Endometrial microvascular endothelial cells (primary cell): ENCODE data around the gene MAP3K4. TPM values are rescaled to one million over a fixed set of nuclear protein-coding genes. Genes with fewer than 3 reads are reported as not detected.

Experiments used
- in situ Hi-C: cut with HindIII; loops from 2 replicates; pipeline ENCODE4 v1.10.0; 2017; ENCODE audit warnings: low sequenced_read_pairs, low pct_unique_long_range_greater_than_20kb; ENCODE audit errors: inconsistent ontology term
- total RNA-seq: library from RNA; depleted of rRNA; stranded (reverse); fragments of >200 nt; gene quantifications from one replicate; pipeline ENCODE4 v1.2.3, GENCODE V29; 2015; ENCODE audit errors: inconsistent ontology term

The MAP3K4 gene
- total RNA-seq, 1 donor from 2014 or later, result 16.7 TPM

DNA sequence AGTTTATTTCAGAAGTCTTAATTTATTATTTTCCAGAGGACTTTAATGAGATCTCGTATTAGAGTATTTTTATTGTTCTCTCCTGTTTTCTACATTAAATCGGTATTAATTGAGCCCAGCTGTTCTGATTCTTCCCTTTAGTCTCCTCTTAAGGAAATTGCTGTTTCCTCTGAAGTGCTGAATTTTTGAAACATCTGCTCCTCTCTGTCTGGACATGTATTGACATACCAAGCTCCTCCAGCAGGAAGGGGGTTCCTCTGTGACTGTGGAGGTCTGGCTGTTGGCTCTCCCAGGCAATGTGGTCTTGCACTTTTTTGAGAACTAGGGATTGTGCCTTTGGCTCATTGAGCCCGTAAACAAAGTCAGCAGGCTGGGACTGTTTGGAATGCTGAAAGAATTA is 74.9 kb downstream of the MAP3K4 start:
- in situ Hi-C loops, result no loop called here

DNA sequence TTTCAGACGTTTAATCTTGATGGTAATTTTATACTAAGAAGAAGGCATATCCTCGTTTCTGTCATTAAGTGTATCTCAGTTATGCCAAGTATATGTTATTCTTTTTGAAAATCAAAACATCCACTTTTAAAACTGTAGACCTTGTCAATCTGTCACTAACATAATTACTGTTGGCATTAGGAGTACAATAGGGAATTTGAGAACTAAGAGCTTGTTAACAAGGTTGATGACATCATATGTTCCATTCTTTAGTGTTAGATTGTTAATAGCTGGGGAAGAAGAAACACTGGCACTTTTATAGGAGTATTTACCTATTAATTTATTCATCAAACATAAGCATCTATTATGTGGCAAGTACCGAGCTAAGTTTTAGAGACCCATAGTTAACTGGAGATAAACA is 76.2 kb downstream of the MAP3K4 start:
- in situ Hi-C loops, result no loop called here

DNA sequence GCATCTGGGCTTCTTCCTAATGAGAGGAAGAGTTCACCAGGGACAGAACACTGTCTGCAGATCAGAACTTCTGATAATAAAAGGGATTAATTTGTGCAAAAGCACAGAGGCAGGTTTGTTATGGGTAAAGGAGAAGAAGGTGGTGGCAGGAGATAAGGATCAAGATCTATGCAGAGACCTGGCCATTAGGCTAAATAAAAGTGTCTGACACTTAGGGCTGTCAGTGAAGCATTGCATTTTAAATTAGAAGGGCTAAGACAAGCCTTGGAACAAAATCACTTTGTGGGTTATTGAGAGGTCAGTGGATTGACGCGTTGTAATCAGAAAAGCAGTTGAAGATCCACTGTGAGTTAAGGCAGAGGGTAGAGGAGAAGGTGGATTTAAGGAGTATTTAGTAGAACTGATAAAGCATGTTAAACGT is 76.8 kb downstream of the MAP3K4 start:
- in situ Hi-C loops, result no loop called here

DNA sequence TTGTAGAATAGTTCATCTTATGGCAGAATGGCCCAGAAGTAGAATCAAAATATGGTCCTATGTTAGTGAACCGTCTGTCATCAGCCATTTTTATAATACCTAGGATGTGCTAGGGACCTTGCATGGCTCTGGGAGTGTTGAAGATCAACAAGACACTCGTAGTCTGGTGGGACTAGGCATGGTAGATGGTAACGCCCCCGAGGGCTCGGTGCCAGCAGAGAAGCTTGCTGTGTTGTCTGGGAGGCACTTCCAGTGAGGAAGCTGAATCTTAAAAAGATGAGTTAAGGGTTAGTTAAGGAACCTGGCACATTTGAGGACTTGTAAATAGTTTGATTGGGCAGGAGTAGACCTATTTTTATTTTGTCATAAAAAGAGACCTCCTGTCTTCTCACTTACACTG is 82.4 kb downstream of the MAP3K4 start:
- in situ Hi-C loops, result no loop called here

DNA sequence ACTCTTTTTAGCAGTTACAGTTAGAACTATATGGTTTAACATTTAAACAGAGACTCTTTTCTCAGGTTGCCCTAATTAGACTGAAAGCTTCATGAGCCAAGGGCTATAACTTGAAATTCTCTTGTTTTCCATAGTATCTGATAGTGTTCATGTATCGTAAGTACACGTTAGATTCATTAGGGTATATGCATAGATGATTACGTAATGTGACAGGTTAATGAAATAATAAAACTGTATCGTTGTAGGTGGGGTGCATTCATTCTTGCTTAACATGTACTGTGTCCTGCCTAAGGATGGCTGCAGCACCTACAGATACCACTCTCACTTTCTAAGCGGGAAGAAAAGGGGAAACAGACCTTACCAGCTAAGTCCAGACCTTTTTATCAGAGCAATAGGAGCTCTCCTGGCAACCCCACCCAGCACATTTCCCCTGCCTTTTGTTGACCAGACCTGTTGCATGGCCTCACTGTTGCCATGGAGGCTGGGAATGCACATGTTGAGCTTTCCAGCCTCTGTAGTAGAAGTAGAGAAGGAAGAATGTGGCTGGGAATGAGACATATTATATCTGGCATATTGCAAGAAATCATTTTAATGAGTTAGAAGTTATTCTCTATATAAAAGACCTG is 83.0 kb downstream of the MAP3K4 start:
- in situ Hi-C loops, result no loop called here

DNA sequence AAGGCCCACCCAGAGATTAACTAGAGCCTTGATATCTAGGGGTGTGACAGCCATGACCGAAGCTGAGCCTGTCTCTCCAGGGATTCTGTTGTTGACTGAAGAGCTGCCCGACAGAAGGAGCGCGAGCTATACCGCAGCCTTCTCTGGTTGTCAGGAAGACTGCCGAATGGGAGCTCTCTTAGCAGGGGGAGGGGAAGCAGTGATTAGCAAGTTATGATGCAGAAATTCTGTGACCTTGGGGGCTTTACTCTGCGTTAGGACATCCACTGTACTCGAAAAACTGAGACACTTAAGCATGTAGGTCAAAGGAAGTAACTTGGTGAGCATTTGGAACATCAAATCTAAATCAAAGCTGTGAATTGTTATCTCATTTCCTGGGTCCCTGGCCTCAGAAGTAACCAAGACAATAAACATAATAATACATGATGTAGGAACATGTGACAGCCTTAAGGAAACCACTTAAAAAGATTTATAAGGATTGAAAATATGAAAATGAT is 84.7 kb downstream of the MAP3K4 start:
- in situ Hi-C loops, result no loop called here

DNA sequence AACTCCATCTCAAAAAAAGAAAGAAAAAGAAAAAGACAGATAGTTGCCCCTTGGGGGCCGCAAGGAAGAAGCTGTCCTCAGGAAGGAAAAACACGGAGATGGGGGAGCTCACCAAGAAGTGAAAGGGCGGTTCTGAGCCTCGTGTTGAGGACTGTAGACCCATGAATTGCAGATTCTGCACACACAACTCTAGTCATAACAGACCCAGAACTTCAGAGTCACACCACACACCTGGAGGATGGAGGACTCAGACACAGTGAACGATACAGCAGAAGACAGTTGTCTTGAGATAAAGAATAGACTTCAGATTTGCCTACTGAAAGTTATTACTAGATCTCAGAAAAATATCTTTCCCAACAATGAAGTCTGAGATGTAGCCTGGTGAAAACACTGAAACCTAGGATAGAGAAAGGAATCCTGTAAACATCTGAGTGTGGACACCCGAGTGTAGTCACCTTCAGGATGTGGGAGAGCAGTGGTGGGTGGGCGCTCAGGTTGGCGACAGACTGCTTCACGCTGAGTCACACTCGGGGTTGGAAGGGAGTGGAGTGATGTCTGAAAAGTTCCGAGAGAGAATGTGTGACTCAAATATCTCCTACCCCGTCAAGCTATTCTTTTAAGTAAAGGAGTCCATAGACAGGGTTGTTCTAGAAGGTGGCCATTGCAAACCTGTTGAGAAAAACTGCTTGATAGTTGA is 88.1 kb downstream of the MAP3K4 start:
- in situ Hi-C loops, result no loop called here

DNA sequence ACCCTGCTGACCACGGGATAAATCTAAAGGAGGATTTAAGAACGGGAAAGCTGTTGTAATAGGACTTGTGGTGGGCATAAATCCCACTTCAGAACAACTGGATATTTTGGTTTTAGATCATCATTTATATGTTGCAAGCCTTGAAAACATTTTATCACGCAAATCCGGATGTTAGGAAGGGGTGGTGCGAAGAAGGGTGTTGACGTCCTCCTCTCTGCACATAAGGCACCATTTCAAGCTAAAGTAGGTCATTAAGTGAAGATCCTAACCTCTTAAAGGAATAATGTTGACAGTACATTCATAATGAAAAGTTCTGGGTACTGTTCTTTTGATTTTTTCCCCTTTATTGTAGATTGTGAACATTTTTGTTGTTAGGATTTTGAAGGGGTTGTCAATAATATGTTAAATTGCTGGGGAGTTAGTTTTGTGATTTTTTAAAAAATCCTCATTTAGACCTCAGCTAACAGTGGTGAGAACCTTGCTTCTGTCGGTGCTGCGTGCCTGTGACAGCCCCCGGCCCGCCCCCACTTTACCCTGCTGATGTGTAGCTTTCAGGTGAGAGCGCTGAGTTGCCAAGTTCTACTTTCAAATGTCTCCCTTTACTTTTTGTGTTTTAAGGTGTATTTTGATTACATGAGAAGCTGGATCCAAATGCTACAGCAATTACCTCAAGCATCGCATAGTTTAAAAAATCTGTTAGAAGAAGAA is 88.8 kb downstream of the MAP3K4 start:
- in situ Hi-C loops, result no loop called here

DNA sequence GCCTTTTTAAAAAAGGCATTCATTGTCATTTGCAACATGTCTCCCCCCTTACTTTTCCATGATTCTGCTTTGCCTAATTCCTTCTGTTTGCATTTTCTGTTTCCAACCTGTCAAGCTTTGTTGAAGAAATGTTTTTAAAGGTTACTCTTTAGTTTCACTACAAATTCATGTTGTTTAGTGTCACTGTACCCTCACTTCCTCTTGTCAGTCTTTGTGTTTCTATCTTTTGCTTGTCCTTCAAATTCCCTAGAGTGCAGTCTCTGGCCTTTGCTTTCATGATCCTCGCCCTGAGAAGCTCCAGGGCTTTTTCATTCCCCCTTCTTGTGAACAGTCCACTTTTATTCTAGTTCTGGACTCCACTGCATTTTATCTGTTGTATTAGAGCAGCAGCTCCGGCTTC is 90.6 kb downstream of the MAP3K4 start:
- in situ Hi-C loops, result no loop called here

DNA sequence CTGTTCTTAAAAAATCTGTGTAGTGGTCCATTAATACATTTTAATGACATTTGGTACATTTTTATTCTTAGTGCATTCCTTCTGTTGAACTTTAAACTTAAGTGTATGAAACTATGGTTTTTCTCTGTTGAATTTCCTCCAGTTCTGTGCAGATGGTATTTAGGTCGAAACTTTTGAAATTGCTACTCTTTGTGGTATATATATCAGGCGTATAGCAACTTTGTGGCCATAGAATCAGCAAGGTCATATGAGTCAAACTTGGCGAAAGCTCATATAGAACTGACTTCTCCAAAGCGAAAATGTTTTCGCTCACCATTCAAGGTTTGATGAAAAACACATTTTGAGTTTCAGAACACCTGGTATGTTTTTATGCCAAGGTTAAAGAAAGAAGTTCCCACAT is 93.7 kb downstream of the MAP3K4 start:
- in situ Hi-C loops, result no loop called here

DNA sequence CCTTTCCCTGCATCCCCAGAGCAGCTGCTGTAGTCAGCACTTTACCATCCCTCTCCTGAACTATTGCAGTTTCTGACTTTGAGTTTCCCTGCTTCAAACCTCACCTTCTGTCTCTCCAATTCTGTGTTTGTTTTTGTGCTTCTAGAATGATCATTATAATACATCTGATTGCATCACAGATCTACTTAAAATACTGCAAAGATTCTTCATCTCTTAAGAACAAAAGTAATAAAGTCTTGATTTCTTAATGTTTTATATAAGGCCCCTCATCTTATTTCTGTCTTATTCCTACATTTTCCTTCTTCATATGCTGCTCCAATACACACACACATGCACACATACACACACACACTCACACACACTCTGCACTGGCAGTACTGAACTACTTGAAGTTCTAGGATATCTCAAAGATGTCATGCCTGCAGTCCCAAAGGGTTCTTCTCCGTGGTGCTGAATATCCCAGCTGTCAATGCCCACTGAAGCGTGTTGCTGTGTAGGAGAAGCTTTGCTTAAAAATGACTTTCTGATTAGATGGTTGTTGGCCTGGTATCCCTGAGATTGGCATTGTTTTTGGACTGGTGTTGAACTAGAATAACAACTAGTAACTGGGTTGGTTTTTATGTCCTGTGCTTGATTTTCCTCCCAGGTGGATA is 97.2 kb downstream of the MAP3K4 start:
- in situ Hi-C loops, result no loop called here

DNA sequence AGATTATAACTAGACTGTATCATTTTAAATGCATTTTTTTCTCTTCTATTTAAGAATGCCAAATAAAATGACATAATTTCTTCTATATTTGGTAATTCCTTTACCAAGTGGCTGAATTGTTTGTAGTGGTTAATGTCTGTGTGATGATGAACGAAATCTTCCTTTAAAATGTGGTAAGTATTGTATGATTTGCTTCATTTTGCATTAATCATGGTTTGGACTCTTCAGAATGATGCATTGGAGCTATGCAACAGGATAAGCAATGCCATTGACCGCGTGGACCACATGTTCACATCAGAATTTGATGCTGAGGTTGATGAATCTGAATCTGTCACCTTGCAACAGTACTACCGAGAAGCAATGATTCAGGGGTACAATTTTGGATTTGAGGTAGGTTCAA is 99.6 kb downstream of the MAP3K4 start:
- in situ Hi-C loops, result no loop called here

DNA sequence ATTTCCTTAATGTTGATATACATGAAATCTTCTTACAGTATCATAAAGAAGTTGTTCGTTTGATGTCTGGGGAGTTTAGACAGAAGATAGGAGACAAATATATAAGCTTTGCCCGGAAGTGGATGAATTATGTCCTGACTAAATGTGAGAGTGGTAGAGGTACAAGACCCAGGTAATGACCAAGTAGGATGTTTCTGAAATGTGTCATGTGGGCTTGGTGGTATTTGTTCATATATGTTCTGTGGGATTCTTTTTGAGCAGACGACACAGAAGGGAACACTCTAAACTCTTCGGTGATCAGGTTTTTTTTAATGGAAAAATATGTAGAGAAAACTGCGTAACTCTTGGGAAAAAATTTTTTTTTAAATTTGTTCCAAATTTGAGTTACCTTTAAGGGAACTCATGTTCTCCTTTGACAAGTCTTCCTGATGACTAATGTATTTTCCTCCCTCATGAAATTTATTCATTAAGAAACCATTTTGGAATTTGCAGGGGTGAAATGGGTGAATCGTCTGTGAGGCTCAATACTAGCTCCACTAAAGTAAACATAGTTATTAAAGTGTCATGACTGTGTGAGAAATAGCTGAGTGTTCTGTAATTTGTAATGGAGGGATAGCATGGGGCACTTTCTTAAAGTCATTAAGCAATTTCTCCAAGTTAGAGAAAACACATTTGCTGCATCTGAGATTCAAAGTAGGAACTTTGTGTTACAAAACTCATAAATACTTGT is 100.6 kb downstream of the MAP3K4 start:
- in situ Hi-C loops, result no loop called here

DNA sequence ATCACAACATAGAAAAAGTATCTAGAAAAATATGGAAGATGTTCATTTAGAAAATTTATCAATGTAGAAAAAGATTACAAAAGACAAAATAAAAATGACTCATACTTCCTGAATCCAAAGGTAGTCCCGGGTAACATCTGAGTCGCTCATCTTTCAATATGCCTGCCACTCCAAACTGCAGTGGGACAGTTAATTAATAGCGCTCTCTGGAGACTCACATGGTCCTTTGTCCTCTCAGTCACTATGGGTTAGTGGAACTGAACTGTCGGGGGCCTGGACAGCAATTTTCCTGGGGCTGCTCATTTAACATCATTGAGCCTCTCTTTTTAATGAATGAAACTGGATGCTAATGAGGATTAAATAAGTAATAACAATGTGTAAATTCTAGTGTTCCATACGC is 103.4 kb downstream of the MAP3K4 start:
- in situ Hi-C loops, result no loop called here

DNA sequence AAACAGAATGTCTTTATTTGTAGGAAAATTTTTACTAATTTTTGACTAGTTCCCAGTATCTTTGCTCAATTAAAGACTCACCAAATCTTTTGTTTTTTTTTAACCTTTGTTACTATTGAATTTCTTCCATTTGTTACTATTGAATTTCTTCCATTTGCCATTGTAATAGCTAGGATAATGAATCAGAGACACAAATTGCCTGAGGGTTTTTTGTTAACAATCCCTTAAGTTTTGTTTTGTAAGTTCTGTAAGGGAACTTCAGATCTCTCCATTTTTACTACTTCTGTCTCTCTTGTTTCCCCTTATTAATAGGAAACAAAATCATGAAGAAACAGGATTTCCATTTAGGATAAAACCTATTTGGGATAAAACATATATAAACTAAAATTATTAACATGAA is 104.3 kb downstream of the MAP3K4 start:
- in situ Hi-C loops, result no loop called here

DNA sequence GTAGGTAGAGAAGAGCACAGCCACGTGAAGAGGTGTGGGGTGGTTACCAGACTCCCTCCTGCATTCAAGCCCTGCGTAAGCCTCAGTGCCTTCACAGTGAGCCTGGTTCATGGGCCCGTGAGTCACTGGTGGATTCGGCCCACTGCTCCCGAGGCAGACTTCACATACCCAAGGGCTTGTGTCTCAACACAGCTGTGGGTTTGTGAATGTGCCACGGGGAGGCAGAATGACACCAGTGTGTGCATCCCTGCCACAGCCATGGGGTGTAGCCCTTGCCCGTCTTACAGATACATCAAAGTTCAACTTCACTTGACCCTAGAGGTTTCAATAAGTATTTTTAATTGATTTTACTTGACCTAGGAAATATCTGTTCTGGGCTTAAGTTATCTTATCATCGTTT is 108.5 kb downstream of the MAP3K4 start:
- in situ Hi-C loops, result no loop called here

DNA sequence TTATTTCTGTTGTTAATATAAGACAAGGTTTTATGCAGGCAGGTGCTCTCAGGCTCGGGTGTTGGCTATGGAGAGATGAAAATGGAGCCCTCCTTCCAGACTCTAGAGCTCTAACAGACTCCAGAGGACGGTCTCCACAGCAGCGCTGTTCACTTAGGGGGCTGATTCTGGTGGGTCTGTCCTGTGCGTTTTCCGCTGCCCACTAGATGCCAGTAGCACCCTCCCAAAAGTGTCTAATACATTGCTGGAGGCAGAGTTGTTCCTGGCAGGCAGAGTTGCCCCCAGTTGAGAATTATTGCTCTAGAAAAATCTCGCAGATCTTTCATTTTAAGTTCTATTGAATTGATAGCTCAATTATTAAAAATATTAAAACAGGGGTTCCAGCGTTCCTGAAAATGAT is 109.9 kb downstream of the MAP3K4 start:
- in situ Hi-C loops, result no loop called here

DNA sequence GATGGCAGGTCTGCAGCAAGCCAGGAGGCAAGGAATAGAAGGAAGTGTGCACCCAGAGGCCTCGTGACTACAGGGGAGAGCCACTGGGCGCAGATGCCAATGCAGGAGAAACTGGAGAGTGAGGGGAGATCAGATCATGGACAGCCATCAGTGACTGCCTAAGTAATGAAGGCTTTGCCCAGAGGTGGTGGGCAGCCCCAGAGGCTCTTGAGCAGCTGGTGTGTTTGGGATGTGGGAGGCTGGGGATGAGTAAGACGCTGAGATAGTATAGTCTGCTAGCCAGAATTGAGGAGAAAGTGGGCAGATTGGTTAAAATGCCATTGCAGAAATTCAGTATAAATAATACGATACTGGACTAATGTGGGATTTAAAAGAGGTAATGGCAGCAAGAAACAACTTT is 111.9 kb downstream of the MAP3K4 start:
- in situ Hi-C loops, result no loop called here

DNA sequence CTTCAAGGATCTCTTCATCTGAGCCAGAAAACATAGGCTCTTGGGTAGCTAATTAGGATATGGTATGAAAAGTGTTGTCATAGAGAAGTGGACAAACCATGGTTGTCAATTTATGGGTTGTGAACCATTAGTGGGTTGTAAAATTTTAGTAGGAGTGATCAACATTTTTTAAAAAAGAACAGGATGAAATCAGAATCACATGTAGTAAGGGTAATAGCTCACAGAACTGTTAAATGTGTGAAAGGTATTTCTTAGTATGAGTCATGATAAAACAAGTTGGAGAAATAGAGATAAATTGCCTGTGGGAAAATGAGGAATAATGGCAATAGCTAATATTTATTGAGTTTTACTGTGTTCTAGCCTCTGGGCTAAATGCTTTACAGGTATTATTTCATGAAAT is 113.4 kb downstream of the MAP3K4 start:
- in situ Hi-C loops, result no loop called here
